Measurements from ENCODE around the gene CTAG1B.
"Not testable (repeated sequence)": the region's sequence is repeated elsewhere in the genome, so short reads cannot be mapped to it uniquely, and the experiment has no call there.

The CTAG1B gene

GRCh38 chrX:154582994-154583393 lies 36.1 kb downstream of the CTAG1B start:
- DNase-seq (ENCODE audit: low read depth) = not testable (repeated sequence)

GRCh38 chrX:154575076-154575475 lies 44.0 kb downstream of the CTAG1B start:
- not testable (repeated sequence) for DNase-seq (ENCODE audit: low read depth)

GRCh38 chrX:154573061-154573460 lies 46.0 kb downstream of the CTAG1B start:
- DNase-seq (ENCODE audit: low read depth) = not testable (repeated sequence)

- not testable (repeated sequence) for DNase-seq (ENCODE audit: low read depth)
Measured at GRCh38 chrX:154570361-154570760, 48.7 kb downstream of the CTAG1B start.
